ENCODE measurements around the gene NTN1.
A peak's percentile ranks its signal among the peaks of the same experiment; 100 is the strongest.

The NTN1 gene

DNA sequence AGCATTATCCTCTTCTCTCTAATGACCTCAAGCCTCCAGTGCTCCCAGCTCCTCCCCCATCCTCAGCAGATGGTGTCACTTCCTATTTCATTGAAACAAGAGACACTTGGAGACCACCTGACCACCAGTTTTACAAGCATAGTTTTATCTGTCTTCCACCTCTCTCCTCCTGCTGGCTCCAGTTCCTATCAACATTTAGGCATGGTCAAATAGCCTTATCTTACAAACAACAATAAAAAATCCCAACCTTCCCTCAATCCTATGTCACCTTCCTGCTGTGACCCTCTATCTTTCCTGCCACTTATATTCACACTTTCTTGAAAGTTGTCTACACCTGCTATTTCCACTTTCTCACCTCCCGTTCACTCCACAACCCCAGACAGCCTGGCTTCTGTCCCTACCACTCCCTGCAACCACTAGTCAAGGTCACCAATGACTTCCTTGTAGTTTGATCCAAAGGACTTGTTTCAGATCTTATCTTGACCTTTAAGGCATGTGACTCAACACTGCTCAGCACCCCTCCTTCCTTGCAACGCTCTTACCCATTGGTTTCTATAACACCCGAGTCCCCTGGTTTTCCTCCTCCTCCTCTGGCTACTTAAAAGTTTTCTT lies 4.3 kb upstream of the NTN1 start (continued):
- TF ChIP-seq KLF7 (tag by site-specific recombination; IDR thresholded peaks at IDR 0.05; ENCODE audit: borderline replicate concordance) (peak; percentile 74; the same call in 1 of the 2 replicates), ZNF423 (tag by site-specific recombination; IDR thresholded peaks at IDR 0.05) (no peak), ZNF521 (tag by site-specific recombination; IDR thresholded peaks at IDR 0.05) (no peak), ZNF785 (tag by site-specific recombination; IDR thresholded peaks at IDR 0.05) (no peak), OSR2 (tag by site-specific recombination; IDR thresholded peaks at IDR 0.05) (peak; percentile 94), ZNF404 (tag by site-specific recombination; IDR thresholded peaks at IDR 0.05) (no peak), MYNN (tag by site-specific recombination; IDR thresholded peaks at IDR 0.05; ENCODE audit: borderline replicate concordance) (no peak), ZBTB7A (tag by site-specific recombination; IDR thresholded peaks at IDR 0.05; ENCODE audit: low read depth) (no peak), ZNF626 (tag by site-specific recombination; IDR thresholded peaks at IDR 0.05) (no peak), ZNF529 (tag by site-specific recombination; IDR thresholded peaks at IDR 0.05; ENCODE audit: insufficient replicate concordance) (no peak), ZNF324 (tag by site-specific recombination; IDR thresholded peaks at IDR 0.05) (no peak), ZEB2 (tag by site-specific recombination; IDR thresholded peaks at IDR 0.05) (peak; percentile 86), ZNF426 (tag by site-specific recombination; IDR thresholded peaks at IDR 0.05) (no peak), ZBTB1 (tag by site-specific recombination; IDR thresholded peaks at IDR 0.05) (no peak), ZNF311 (tag by site-specific recombination; IDR thresholded peaks at IDR 0.05; ENCODE audit: borderline replicate concordance) (no peak), ZNF140 (tag by site-specific recombination; IDR thresholded peaks at IDR 0.05) (no peak), ZNF10 (tag by site-specific recombination; IDR thresholded peaks at IDR 0.05) (peak; percentile 29; the same call in 1 of the 2 replicates), MZF1 (tag by site-specific recombination; IDR thresholded peaks at IDR 0.05; ENCODE audit: borderline replicate concordance) (no peak), ZNF202 (tag by site-specific recombination; IDR thresholded peaks at IDR 0.05; ENCODE audit: borderline replicate concordance) (no peak), ZNF114 (tag by site-specific recombination; IDR thresholded peaks at IDR 0.05) (no peak)
- TF ChIP-seq, protein P1, sequence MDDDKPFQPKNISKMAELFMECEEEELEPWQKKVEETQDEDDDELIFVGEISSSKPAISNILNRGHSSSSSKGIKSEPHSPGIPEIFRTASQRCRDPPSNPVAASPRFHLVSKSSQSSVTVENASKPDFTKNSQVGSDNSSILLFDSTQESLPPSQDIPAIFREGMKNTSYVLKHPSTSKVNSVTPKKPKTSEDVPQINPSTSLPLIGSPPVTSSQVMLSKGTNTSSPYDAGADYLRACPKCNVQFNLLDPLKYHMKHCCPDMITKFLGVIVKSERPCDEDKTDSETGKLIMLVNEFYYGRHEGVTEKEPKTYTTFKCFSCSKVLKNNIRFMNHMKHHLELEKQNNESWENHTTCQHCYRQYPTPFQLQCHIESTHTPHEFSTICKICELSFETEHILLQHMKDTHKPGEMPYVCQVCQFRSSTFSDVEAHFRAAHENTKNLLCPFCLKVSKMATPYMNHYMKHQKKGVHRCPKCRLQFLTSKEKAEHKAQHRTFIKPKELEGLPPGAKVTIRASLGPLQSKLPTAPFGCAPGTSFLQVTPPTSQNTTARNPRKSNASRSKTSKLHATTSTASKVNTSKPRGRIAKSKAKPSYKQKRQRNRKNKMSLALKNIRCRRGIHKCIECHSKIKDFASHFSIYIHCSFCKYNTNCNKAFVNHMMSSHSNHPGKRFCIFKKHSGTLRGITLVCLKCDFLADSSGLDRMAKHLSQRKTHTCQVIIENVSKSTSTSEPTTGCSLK (tag by site-specific recombination; IDR thresholded peaks at IDR 0.05) = no peak
- TF ChIP-seq, protein P2, sequence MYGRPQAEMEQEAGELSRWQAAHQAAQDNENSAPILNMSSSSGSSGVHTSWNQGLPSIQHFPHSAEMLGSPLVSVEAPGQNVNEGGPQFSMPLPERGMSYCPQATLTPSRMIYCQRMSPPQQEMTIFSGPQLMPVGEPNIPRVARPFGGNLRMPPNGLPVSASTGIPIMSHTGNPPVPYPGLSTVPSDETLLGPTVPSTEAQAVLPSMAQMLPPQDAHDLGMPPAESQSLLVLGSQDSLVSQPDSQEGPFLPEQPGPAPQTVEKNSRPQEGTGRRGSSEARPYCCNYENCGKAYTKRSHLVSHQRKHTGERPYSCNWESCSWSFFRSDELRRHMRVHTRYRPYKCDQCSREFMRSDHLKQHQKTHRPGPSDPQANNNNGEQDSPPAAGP (tag by site-specific recombination; IDR thresholded peaks at IDR 0.05) = peak; percentile 90
- TF ChIP-seq, protein P3, sequence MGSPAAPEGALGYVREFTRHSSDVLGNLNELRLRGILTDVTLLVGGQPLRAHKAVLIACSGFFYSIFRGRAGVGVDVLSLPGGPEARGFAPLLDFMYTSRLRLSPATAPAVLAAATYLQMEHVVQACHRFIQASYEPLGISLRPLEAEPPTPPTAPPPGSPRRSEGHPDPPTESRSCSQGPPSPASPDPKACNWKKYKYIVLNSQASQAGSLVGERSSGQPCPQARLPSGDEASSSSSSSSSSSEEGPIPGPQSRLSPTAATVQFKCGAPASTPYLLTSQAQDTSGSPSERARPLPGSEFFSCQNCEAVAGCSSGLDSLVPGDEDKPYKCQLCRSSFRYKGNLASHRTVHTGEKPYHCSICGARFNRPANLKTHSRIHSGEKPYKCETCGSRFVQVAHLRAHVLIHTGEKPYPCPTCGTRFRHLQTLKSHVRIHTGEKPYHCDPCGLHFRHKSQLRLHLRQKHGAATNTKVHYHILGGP (tag by site-specific recombination; IDR thresholded peaks at IDR 0.05) = no peak
- TF ChIP-seq, protein P4, sequence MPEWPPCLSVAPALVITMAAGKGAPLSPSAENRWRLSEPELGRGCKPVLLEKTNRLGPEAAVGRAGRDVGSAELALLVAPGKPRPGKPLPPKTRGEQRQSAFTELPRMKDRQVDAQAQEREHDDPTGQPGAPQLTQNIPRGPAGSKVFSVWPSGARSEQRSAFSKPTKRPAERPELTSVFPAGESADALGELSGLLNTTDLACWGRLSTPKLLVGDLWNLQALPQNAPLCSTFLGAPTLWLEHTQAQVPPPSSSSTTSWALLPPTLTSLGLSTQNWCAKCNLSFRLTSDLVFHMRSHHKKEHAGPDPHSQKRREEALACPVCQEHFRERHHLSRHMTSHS (tag by site-specific recombination; IDR thresholded peaks at IDR 0.05) = no peak
- TF ChIP-seq, protein P5, sequence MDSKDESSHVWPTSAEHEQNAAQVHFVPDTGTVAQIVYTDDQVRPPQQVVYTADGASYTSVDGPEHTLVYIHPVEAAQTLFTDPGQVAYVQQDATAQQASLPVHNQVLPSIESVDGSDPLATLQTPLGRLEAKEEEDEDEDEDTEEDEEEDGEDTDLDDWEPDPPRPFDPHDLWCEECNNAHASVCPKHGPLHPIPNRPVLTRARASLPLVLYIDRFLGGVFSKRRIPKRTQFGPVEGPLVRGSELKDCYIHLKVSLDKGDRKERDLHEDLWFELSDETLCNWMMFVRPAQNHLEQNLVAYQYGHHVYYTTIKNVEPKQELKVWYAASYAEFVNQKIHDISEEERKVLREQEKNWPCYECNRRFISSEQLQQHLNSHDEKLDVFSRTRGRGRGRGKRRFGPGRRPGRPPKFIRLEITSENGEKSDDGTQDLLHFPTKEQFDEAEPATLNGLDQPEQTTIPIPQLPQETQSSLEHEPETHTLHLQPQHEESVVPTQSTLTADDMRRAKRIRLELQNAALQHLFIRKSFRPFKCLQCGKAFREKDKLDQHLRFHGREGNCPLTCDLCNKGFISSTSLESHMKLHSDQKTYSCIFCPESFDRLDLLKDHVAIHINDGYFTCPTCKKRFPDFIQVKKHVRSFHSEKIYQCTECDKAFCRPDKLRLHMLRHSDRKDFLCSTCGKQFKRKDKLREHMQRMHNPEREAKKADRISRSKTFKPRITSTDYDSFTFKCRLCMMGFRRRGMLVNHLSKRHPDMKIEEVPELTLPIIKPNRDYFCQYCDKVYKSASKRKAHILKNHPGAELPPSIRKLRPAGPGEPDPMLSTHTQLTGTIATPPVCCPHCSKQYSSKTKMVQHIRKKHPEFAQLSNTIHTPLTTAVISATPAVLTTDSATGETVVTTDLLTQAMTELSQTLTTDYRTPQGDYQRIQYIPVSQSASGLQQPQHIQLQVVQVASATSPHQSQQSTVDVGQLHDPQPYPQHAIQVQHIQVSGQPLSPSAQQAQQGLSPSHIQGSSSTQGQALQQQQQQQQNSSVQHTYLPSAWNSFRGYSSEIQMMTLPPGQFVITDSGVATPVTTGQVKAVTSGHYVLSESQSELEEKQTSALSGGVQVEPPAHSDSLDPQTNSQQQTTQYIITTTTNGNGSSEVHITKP (tag by site-specific recombination; IDR thresholded peaks at IDR 0.05) = peak; percentile 69
- TF ChIP-seq, protein P6, sequence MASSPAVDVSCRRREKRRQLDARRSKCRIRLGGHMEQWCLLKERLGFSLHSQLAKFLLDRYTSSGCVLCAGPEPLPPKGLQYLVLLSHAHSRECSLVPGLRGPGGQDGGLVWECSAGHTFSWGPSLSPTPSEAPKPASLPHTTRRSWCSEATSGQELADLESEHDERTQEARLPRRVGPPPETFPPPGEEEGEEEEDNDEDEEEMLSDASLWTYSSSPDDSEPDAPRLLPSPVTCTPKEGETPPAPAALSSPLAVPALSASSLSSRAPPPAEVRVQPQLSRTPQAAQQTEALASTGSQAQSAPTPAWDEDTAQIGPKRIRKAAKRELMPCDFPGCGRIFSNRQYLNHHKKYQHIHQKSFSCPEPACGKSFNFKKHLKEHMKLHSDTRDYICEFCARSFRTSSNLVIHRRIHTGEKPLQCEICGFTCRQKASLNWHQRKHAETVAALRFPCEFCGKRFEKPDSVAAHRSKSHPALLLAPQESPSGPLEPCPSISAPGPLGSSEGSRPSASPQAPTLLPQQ (tag by site-specific recombination; IDR thresholded peaks at IDR 0.05) = no peak
- TF ChIP-seq, protein P7, sequence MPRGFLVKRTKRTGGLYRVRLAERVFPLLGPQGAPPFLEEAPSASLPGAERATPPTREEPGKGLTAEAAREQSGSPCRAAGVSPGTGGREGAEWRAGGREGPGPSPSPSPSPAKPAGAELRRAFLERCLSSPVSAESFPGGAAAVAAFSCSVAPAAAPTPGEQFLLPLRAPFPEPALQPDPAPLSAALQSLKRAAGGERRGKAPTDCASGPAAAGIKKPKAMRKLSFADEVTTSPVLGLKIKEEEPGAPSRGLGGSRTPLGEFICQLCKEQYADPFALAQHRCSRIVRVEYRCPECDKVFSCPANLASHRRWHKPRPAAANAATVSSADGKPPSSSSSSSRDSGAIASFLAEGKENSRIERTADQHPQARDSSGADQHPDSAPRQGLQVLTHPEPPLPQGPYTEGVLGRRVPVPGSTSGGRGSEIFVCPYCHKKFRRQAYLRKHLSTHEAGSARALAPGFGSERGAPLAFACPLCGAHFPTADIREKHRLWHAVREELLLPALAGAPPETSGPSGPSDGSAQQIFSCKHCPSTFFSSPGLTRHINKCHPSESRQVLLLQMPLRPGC (tag by site-specific recombination; IDR thresholded peaks at IDR 0.05) = peak; percentile 44; the same call in 1 of the 2 replicates

All from HEK293 (cell line).